Activated CD8-positive, alpha-beta memory T cell treated with anti-CD3 and anti-CD28 coated beads, Interleukin-2, amount 50 U/mL, for 24 hours (primary cell): Measurements from ENCODE around the gene CCDC9.
"Not testable (repeated sequence)": the region's sequence is repeated elsewhere in the genome, so short reads cannot be mapped to it uniquely, and the experiment has no call there.

ENCODE experiments used
- DNase-seq: peaks from one replicate; pipeline ENCODE4 v3.0.0-alpha.2; 2020; ENCODE audit errors: extremely low read depth

Gene CCDC9

DNA sequence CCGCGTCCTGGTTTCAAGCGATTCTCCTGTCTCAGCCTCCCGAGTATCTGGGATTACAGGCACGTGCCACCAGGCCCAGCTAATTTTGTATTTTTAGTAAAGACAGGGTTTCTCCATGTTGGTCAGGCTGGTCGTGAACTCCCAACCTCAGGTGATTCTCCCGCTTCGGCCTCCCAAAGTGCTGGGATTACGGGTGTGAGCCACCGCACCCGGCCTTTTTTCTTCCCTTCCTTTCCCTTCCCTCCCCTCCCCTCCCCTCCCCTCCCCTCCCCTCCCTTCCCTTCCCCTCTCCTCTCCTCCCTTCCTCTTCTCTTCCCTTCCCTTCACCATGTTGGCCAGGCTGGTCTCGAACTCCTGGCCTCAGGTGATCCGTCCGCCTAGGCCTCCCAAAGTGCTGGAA lies 44.5 kb downstream of the CCDC9 start:
- not testable (repeated sequence) for DNase-seq

- no peak for DNase-seq
Measured at GRCh38 chr19:47302249-47302648, 45.9 kb downstream of the CCDC9 start.

DNA sequence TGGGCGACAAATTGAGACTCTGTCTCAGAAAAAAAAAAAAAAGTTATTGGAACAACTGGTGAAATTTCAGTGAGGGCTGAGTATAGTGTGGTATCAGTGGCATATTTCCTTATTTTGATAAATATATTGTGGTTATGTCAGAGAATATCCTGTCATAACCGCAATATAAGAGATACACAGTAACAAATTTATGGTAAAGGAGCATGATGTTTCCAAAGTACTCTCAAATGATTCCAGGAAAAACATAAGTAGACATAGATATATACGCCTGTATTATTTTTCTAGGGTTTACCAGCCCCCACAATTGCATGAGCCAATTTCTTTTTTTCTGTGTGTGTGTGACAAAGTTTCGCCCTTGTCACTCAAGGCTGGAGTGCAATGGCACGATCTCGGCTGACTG lies 47.6 kb downstream of the CCDC9 start:
- DNase-seq: no peak

- DNase-seq: peak; percentile 13
Measured at GRCh38 chr19:47305309-47305751, 49.0 kb downstream of the CCDC9 start.

- no peak for DNase-seq
Measured at GRCh38 chr19:47306303-47306702, 50.0 kb downstream of the CCDC9 start.

- no peak for DNase-seq
Measured at GRCh38 chr19:47309038-47309437, 52.7 kb downstream of the CCDC9 start.

GRCh38 chr19:47309608-47310007 lies 53.3 kb downstream of the CCDC9 start, which contains the start of gene C5AR1:
Gene C5AR1 (plus strand): TSS chr19:47309861. CDS start chr19:47309896, 35 bp downstream.
- DNase-seq: no peak

DNA sequence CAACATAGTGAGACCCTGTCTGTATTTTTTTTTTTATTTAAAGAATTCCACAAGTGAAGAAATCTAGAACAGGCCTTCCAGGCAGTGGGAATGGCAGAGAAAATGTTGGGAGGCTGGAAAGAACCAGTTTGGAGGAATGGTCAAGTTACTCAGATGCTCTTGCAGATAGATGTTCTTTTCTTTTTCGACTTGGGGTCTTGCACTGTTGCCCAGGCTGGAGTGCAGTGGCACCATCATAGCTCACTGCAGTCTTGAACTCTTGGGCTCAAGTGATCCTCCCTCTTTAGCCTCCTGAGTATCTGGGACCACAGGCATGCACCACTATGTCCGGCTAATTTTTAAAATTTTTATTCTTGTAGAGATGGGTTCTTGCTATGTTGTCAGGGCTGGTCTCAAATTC lies 54.0 kb downstream of the CCDC9 start:
- no peak for DNase-seq

- no peak for DNase-seq
Measured at GRCh38 chr19:47310819-47311218, 54.5 kb downstream of the CCDC9 start.

- no peak for DNase-seq
Measured at GRCh38 chr19:47312366-47313006, 56.2 kb downstream of the CCDC9 start.

GRCh38 chr19:47313754-47314295 lies 57.5 kb downstream of the CCDC9 start:
- no peak for DNase-seq

DNA sequence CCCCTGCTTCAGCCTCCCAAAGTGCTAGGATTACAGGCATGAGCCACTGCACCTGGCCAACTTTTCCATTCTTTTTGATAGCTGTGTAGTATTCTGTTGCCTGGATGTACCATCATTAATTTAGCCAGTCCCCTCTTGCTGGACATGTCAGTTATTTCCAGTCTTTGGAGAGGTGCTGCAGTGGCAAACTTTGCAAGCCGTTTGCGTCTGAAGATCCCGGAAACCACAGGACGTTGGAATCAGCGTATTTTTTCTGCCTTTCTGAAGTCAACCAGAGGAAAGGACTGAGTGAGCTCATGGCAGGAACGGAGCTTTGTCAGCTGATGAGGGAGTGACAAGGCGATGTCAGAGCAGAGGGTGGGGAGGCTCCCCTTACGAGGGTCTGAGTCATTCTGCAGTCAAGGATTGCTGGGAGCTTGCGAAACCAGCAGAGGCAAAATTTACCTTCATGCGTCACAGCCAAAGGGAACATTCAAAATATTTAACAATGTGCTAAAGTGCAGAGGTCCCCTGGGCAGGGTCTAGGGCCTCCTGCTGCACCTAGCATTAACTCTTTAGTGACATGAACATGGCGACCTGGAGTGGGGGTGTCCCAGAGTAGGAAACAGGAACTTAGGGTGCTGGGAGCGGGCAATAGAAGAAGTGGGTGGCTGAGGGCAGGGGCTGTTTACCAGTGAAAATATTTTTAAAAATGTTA lies 58.9 kb downstream of the CCDC9 start:
- no peak for DNase-seq

DNA sequence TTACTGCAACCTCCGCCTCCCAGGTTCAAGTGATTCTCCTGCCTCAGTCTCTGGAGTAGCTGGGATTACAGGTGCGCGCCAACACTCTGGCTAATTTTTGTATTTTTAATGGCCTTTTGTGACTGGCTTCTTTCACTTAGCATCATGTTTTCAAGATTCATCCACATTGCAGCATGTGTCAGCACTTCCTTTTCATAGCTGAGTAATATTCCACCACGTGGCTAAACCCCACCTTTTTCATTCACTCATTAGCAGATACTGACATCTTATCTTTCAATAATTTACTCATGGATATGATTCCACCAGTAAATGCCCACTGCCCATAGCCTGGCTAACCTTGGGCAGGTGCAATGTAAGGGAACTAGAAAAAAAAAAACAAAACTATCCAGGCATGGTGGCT lies 60.2 kb downstream of the CCDC9 start:
- no peak for DNase-seq

- DNase-seq: no peak
Measured at GRCh38 chr19:47319923-47320871, 63.9 kb downstream of the CCDC9 start.
